Suprapubic skin (tissue), 4 donors: ENCODE data around the gene MAPK14.

Source experiments
- EP300 ChIP-seq: sonication (generic); formaldehyde crosslinking; IDR thresholded peaks from one replicate; pipeline ENCODE4 v1.6.1; 2017; ENCODE audit warnings: antibody characterized with exemption
- POLR2A ChIP-seq, 2 donors: fragments of 450-650 bp; IDR thresholded peaks; one replicate each; pipeline ENCODE4 v1.6.1; 2017; ENCODE audit warnings: antibody characterized with exemption in 2 of 2, mild to moderate bottlenecking in 2 of 2, moderate library complexity in 2 of 2
- POLR2AphosphoS5 ChIP-seq, 3 donors: sonication (generic); formaldehyde crosslinking; IDR thresholded peaks; one replicate each; pipeline ENCODE4 v1.6.1; 2017; ENCODE audit warnings: antibody characterized with exemption in 3 of 3
- TF ChIP-seq, protein P1 (sequence below), 2 donors: fragments of 200-600 bp in 1 of 2; fragments of 450-650 bp in 1 of 2; sonication (generic) in 1 of 2; IDR thresholded peaks; one replicate each; pipeline ENCODE4 v1.5.1; 2016 to 2019; ENCODE audit warnings: antibody characterized with exemption in 2 of 2, mild to moderate bottlenecking in 1 of 2, moderate library complexity in 1 of 2

DNA sequence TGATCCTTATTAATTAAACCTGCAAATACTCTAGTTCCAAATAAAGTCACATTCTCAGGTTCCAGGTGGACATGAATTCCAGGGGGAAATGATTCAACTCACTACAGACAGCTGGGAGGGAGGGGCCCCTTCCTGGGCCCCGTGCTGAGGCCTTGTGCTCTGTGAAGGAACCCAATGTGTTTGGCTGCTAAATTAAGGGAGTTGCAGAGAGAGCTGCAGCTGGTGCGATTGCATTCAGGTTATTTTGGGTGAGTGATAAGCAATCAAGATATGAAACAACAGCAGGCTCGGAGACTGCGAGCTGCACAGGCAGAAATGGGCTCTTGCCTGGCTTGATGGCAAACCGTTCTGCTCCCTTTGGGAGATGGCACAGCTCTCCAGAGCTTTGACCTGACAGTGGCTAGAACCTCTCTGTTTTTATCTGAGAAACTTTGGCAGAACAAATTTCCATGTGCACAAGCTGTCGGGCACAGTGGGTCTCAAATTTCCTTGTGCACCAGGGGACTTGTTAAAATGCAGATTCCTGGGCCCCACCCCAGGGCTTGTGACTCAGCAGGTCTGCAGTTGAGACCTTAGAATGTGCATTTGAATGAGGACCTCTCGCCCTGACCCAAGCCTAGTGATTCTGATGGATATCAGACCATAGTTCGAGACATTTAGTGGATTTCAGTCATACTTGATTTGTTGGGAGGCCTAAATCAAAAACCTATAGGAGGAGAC, 112.5 kb downstream of the MAPK14 start:
- no peak for TF ChIP-seq POLR2AphosphoS5 (IDR thresholded peaks at IDR 0.05)
- TF ChIP-seq, protein P1, sequence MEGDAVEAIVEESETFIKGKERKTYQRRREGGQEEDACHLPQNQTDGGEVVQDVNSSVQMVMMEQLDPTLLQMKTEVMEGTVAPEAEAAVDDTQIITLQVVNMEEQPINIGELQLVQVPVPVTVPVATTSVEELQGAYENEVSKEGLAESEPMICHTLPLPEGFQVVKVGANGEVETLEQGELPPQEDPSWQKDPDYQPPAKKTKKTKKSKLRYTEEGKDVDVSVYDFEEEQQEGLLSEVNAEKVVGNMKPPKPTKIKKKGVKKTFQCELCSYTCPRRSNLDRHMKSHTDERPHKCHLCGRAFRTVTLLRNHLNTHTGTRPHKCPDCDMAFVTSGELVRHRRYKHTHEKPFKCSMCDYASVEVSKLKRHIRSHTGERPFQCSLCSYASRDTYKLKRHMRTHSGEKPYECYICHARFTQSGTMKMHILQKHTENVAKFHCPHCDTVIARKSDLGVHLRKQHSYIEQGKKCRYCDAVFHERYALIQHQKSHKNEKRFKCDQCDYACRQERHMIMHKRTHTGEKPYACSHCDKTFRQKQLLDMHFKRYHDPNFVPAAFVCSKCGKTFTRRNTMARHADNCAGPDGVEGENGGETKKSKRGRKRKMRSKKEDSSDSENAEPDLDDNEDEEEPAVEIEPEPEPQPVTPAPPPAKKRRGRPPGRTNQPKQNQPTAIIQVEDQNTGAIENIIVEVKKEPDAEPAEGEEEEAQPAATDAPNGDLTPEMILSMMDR (IDR thresholded peaks at IDR 0.05) = no peak
- TF ChIP-seq POLR2A (IDR thresholded peaks at IDR 0.05) = no peak
- no peak for TF ChIP-seq EP300
